Measurements from ENCODE around the gene PIP4K2A.
"Not testable (repeated sequence)": the region's sequence is repeated elsewhere in the genome, so short reads cannot be mapped to it uniquely, and the experiment has no call there.

PIP4K2A gene

DNA sequence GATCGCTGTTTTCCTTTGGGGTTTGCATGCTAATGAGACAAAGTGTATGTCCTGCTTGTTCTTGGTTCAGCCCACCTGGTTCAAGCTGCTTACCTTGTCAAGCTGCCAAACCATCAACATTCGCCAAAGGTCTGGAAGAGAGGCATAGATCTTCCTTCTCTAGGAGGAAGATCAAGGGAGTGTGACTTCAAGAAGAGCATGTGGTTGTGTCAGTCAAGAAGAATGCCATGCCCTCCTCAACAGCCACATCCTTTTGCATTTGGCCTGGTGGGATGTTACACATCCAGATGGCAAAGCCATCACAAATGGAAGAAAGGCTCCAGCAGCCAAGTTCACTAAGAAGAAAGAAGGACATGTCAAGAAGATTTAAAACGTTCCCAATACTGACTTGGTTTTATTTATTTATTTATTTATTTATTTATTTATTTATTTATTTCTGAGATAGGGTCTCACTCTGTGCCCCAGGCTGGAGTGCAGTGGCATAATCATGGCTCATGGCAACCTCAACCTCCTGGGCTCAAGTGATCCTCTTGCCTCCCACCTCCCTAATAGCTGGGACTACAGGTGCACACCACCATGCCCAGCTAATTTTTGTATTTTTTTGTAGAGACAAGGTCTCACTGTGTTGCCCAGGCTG is 5.1 kb upstream of the PIP4K2A start:
- DNase-seq, result no peak

DNA sequence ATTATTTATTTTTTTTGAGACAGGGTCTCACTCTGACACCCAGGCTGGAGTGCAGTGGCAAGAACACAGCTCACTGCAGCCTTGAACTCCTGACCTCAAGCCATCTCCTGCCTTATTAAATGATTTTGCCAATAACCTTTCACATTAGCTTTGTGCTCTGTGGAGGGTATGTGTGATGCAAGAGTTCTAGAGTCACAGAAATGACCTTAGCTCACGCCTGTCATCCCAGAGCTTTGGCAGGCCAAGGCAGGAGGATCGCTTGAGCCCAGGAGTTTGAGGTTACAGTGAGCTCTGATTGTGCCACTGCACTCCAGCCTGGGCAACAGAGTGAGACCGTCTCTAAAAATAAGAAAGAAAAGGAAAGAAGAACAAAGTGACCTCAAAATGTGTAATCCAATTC is 4.3 kb upstream of the PIP4K2A start:
- not testable (repeated sequence) for DNase-seq

DNA sequence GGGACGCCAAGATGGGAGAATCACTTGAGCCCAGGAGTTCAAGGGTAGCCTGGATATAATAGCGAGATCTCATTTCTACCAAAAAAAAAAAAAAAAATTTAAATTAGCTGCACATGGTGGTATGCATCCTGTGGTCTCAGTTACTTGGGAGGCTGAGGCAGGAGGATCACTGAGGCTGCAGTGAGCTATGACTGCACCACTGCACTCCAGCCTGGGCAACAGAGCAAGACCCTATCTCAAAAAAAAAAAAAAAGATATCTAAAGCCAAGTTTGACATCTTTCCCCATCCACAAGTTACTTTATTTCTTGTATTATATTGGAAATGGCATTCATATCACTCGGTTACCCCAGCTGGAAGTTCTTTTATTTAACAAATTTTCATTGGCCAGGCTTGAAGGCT is 3.4 kb upstream of the PIP4K2A start:
- DNase-seq, result no peak

DNA sequence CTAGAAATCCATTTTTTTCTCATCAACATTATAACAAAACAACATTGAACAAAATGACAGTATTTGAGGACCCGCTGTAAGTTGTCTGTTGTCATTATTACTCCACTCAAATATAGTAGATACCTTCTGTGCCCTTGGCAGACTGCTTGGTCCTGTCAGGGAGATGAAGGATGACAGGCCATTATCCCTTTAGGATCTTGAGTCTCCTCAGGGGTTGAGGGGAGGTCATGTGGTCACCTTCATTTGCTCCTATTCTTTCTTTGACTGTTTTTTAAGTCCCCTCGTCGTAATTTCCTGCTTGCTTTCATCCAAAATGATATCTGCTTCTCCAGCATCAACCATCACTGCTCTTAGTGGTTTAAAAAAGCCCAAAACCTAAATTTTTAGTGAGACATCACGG is 2.6 kb upstream of the PIP4K2A start:
- no peak for DNase-seq

DNA sequence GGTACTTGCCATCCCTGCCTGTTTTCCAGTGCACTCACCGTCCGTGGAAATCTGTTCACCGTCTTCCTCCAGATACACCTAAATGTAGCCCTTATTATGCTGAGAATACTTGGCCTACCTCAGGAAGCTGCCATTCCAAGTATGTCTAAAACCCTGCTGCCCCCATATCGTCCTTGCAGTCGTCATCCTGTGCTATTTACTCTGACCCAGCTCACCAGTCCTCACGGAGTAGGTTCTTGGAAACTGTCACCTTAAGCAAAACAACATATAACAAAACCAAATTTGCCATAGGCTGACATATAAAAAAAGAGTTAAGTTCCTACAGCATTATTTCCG is 880 bp upstream of the PIP4K2A start:
- DNase-seq, result no peak

DNA sequence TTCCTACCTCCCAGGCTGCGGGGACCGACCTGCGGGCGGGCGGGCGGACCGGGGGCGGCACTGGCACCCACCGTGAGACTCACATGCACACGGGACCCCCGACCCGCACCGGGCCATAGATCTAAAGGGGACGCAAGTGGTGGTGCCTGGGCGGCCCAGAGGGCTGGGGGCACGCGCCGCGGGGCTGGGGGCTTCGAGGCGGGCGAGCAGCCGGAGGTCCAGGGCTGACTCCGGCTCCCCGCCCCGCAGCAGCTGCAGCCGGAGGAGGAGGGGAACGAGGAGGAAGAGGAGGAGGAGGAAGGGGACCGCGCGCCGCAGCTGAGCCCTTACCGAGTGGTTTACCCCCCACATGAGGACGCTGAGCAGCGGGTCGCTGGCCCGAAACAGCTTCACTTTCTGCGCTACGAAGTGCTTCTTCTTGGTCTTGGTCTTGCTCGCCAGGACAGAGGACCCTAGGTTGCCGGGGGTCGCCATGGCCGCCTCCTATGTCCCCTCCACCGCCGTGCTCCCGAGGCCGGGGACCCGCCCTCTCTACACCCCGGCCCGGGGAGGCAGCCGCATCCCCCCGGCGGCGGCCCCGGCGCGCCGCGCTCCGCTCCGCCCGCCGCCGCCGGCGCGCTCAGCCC is 412 bp downstream of the PIP4K2A start:
- peak in 10 of 56 donors; percentile 30 to 70 (median 50) for DNase-seq

DNA sequence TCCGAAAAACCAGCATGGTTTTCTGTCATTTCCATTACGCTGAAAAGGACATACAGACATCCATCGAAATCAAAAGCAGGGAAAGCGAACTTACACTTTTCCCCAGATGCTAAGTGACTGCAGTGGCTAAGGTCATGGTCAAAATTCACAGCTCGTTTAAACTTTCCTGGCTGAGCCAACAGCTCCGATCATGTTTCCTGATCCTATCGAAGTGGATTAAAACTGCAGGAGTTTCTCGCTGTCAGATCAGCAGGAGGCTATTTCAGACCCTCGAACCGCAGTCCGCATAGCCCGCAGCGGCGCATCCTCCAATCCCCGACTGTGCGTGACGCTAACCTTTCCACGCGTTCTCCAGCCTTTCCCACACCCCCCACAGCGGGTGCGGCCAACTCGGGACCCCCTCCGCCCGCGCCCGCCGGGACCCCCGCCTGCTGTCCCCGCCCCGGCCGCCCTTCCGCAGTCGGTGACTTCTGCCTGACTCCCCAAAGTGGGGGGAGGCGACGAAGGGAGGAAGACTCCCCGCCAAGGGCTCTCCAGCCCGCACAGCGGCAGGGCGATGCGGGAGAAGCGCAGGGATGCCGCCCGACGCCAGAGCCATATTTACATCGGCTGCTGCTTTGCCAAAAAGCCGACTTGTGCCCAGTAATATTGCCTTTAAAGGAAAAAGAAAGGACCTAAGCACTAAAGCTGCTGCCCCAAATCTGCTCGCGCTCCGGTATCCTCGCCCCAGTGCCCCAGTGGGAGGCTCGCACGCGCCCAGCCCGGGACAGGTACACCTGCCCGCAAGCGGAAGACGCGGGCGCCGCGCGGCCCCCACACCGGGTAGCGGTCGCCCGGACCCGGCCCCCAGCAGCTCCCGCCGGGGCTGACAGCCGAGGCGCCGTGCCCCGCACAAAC is 1.2 kb downstream of the PIP4K2A start:
- peak in 22 of 56 donors; percentile 14 to 65 (median 34) for DNase-seq

DNA sequence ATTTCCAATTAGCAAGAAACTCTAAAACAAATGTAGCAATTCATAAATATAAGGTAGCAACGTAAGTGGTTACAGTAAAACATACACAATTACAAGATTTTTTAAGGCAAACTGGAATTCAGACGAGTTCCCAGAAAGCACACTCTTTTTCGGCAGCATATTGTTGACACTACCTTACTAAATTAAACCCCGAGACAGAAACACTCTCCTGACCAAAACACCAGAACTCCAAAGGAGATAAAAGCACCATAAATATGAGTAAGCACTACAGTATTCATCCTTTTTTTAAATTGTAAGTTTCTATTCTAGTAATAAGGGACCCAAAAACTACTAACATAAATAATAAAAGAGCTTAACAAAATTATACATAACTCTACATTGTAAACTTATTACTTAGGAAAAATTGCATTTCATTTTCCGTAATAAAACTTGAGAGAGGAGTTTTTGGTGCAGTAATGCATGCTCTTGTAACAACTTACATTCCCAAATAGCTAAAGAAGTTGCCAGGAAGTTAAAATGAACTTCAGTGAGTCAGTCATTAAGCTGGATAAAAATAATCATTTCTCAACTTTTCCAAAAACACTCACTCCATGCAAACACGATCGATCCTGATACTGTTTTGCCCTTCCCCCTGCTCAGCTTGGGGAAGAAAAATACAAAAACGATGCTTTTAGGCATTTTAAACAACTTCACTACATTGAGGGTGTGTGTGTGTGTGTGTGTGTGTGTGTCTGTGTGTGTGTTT is 2.0 kb downstream of the PIP4K2A start:
- DNase-seq, result no peak

DNA sequence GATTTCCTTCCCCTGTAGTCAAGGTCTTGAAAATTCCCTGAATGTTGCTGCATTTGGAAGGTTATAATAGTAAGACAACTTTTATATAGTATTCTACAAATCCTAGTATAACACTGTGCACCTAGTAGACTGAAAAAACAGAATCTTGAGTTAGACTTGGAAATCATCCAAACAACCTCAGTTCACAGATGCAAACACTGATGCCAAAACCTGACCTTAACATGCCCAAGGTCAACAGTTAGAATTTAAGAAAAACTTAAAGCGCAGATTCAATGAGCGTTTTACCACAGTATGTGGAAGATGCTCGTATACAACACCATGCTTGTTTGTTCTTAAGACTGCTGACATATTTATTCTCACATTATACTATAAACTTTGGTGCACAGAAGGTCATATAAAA is 3.0 kb downstream of the PIP4K2A start:
- DNase-seq, result no peak

DNA sequence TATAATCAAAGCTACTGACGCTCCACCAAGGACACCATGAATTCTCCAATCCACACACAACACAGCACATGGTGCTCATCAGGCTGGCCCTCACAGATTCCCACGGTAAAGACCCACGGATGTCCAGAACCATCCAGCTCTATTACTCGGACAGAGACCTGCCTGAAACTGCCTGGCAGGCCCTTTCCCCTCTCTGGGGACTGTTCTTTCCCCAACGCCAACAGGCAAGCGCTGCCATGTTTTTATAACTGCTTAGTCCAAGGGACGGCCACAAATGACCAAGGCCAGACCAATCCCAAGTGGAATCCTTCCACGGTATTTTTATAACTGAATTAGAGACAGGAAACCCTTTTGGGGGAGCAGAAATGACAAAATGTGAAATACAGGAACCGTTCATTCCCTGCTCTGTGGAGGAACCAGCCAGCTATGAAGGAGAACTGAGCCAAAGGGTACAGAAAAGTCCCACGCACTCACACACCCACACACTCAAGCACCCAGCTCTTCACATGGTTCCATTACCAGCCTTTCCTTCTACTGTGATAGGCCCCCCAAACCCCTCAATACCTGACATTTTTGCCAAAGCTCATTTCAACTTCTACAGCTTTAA is 4.1 kb downstream of the PIP4K2A start:
- peak in 2 of 56 donors; percentile 29 to 46 for DNase-seq

DNA sequence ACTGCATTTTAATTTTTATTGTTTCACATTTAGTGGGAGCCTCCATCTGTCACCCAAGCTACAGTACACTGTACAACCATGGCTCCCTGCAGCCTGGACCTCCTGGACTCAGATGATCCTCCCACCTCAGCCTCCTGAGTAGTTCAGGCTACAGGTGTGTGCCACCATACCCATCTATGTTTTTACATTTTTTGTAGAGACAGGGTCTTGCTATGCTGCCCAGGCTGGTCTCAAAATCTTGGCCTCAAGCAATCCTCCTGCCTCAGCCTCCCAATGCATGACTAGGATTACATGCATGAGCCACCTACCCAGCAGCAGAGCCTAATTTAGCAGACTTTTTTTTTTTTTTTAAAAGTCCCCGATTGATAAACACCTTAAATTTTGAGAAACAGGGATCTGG is 5.6 kb downstream of the PIP4K2A start:
- no peak for DNase-seq

DNA sequence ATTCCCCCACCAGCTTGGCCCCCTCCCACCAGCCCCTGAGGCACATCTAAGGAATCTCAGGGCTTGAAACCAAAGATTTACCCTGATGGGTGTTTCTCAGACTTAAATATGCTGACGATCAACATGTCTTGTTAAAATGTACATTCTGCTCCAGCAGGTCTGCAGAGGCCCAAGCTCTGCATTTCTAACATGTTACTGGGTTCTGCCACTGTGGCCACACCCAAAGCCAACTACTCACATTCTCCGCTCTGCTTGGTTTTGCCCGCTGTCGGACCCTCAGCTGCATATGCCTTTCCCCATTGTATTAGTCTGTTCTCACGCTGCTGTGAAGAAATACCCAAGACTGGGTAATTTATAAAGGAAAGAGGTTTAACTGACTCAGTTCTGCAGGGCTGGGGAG is 8.9 kb downstream of the PIP4K2A start:
- no peak for DNase-seq

DNA sequence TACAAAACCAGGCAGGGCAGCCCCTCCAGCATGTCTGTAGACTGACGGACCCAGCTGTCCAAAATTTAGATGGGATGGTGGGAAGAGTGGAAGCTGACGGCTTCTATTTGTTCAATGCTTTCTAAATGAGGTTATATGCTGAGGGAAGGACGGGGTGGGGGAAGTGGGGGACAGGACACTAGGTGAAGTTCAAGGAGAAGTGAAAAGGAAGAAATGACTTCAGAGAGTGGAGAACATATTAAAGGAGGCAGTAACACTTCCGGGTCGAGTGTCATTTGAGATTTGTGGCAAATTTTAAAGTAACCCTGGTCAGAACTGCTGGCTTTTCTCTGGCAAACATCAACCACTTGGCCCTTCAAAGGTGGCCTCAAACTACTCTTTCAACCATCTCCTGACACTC is 9.4 kb downstream of the PIP4K2A start:
- DNase-seq, result no peak

DNA sequence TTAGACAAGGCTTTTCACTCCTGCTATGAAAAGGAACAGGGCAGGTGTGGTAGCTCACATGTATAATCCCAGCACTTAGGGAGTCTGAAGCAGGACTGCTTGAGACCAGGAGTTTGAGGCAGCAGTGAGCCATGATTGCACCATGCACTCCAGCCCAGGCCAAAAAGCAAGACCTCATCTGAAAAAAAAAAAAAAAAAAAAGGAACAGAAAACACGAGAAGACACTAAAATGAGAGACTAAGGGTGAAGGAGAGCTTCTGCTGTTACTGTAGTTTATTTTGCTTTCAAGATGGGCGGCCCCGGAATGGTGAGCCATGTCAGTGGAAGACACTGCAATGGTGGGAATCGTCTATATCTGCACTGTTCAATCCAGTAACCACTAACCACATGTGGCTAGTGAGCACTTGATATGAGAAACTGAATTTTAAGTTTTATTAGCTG is 9.9 kb downstream of the PIP4K2A start:
- DNase-seq, result no peak

DNA sequence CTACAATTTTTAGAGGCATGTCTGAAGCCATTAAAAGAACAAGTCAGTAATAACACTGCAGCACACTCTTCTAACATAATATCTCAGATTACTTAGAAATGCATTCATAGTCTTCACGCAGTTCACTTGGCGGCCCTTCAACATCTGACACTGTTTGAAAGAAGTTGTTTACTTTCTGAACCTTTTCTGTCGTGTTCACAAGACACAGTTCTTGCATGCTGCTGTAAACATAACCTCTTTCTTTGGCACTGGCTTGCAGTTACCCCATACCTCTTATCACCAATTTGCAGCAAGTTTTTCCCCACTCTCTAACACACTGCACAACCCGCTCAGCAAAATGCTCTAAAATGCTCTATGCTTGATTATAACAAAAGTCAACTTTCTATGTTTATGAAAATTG is 12.0 kb downstream of the PIP4K2A start:
- no peak for DNase-seq

DNA sequence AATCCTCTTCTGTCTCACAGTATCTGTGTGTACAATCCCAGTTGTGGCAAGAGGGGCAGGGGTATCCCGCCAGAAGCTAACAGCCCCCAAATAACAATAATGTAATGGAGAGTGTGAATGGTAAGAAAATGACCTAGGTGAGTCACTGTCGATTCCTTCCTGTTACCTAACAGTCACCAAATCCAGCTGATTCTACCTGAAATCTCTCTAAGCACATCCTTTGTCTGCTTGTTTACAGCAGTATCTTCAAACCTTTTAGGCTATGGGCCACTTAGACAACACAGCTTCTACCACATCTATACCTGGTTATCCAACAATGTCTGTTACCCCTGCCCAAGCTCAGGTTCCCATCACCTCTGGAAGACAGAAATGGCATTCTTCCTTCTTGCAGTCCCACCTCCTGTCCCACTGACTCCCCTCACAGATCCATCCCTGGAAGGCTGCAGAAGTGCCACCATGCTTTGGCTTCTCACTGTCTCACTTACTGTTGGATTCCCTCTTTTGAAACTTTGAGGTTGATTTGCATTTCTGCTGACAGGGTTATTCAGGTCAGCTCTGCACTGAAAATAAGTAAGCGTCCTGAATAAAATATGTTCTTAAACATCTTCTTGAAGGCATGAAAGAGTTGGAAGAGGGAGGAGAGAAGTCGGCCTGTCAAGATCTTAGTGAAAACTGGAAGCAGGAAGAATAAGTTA is 13.1 kb downstream of the PIP4K2A start:
- no peak for DNase-seq

DNA sequence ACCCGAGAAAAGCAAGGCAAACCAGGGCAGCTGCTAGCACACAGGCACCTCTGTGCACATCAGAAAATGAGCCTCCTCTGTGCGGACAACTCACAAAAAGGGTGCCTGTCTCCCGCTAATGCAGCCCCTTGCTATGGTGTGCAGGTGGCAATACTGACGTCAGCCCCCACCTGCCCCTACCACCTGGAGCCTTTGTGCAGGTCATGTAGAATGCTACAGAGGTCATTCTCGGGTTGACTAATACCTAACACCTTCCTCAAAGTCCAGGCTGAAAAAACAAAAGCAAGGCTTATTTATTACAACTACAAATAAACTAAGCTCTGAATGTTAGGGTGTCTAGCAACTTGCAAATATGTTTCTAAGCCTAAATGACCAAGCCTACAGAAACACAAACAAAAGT is 13.9 kb downstream of the PIP4K2A start:
- no peak for DNase-seq

DNA sequence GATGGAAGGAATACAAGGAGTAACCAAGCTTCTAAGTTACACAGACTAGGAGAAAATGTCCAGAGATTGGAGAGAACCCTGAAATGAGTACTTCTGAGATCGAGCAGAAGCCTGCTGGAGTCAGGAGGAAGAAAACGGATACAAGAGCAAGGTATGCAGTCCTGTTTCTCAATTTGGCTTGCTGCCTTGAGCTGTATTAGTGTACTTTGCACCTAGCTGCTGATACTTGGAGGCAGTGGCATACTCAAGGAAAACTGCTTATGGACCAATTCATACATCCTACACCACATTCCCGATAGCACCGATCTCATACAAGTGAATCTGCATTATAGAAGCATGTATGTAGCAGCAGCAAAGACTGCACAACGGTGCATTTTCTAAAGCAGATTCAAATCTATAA is 14.4 kb downstream of the PIP4K2A start:
- no peak for DNase-seq

DNA sequence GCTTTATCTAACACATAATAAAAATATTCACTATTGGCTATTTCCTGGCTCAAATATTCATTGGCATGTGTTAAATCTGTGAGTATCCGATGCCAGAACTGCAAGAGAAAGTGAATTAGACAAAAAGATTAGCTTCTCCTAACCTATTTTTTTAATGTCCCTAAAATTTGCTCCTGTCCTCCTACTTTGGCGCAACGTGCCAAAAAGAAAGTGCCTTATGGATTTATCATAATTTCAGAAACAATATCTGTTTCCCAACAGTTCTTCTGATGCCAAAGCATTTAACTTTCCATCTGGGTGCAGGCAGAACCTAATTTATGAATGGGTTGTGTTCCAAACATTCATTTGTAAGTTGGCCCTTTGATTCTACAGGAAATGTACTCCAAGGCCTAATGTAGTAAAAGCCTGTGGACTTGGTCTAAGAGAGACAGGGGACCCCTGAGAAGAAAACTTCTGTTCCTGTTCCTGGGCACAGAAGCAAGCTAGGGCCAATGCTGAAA is 15.4 kb downstream of the PIP4K2A start:
- no peak for DNase-seq

DNA sequence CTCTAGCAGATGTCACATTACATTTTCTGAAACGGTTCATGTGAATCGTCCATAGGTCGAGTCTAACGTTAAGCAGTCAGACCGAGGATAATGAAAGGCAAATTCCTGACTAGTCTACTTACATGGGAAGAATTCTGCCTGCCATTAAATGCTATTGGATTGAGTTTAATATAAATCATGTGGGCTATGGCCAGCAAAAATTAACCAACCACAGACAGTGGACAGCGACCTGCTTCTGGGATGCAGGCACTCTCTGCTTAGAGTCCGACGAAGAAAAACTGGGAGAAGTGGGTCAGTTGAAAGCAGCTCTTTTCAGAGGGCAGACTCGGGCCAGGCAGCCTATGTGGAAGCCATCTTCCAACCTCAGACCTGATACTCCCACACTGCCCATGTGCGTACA is 16.6 kb downstream of the PIP4K2A start:
- no peak for DNase-seq

DNA sequence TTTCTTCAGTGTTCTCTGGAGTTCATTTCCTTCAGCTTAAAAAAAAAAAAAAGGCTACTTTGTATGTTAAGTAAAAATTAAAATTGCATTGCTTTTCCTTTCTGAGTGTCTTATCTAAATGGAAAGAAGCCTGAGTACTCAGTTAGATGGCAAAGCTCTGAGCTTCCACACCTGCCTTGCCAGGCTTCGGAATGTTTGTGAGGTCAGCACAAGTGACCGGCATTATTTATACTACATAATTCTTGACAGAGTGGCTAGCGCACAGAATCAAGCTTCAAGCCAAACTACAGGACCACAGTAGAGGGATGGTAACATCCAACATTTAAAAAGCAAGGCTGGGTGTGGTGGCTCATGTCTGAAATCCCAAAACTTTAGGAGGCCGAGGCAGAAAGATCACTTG is 17.3 kb downstream of the PIP4K2A start:
- DNase-seq, result no peak

All from nucleus accumbens (tissue), 56 donors.